GM19025 (cell line): ENCODE measurements around the gene JAKMIP3.

Experiments used
- ATAC-seq: cut with Tn5 transposase; IDR thresholded peaks from one replicate; pipeline ENCODE4 v1.9.1; 2021; ENCODE audit warnings: mild to moderate bottlenecking, low read depth, moderate library complexity; ENCODE audit not compliant: unreplicated experiment

Gene JAKMIP3

GRCh38 chr10:132096863-132097478 is 31.2 kb downstream of the JAKMIP3 start:
- ATAC-seq, result no peak

- ATAC-seq, result no peak
These were observed 32.0 kb downstream of the JAKMIP3 start for GRCh38 chr10:132097609-132098377.

GRCh38 chr10:132098539-132099388 is 33.0 kb downstream of the JAKMIP3 start:
- ATAC-seq, result no peak

GRCh38 chr10:132099389-132100090 is 33.8 kb downstream of the JAKMIP3 start:
- no peak for ATAC-seq

GRCh38 chr10:132100091-132100481 is 34.3 kb downstream of the JAKMIP3 start:
- no peak for ATAC-seq

GRCh38 chr10:132100556-132101349 is 35.0 kb downstream of the JAKMIP3 start:
- ATAC-seq, result no peak

- ATAC-seq, result no peak
These were observed 35.8 kb downstream of the JAKMIP3 start for GRCh38 chr10:132101529-132101928.

GRCh38 chr10:132102071-132102716 is 36.4 kb downstream of the JAKMIP3 start:
- no peak for ATAC-seq

- ATAC-seq, result no peak
These were observed 37.0 kb downstream of the JAKMIP3 start for GRCh38 chr10:132102717-132103110.

- ATAC-seq, result no peak
These were observed 37.6 kb downstream of the JAKMIP3 start for GRCh38 chr10:132103116-132103910.

GRCh38 chr10:132104062-132104461 is 38.3 kb downstream of the JAKMIP3 start:
- ATAC-seq, result no peak

GRCh38 chr10:132104471-132105301 is 38.9 kb downstream of the JAKMIP3 start:
- no peak for ATAC-seq

GRCh38 chr10:132105302-132105995 is 39.7 kb downstream of the JAKMIP3 start:
- no peak for ATAC-seq

GRCh38 chr10:132106431-132106830 is 40.7 kb downstream of the JAKMIP3 start:
- no peak for ATAC-seq

- ATAC-seq, result no peak
These were observed 41.6 kb downstream of the JAKMIP3 start for GRCh38 chr10:132107186-132107948.
